Kidney (tissue), 14 donors: ENCODE data around the gene CREB1. TPM values are rescaled to one million over a fixed set of nuclear protein-coding genes. Genes with fewer than 3 reads are reported as not detected.

ENCODE experiments used
- DNase-seq, 5 donors: peaks; one replicate each; pipeline ENCODE4 v3.0.0-alpha.2; 2013 to 2020
- FAIRE-seq: peaks from 2 replicates; lab custom pipeline; 2012; peaks lifted over from hg19 to GRCh38; lab: Jason Lieb, UNC
- H3K27ac ChIP-seq, 2 donors: one replicate each; pipeline ENCODE4 v1.7.0; 2013; ENCODE audit warnings: low read depth in 2 of 2, low read length in 2 of 2, inconsistent platforms in 1 of 2
- H3K27me3 ChIP-seq: one replicate; pipeline ENCODE4 v1.7.1; 2013; ENCODE audit warnings: low read length, inconsistent platforms; ENCODE audit not compliant: control insufficient read depth, insufficient read depth
- H3K36me3 ChIP-seq, 3 donors: one replicate each; pipeline versions ENCODE4 v1.7.0 to v1.7.1; 2013; ENCODE audit warnings: low read length in 3 of 3, control low read depth in 1 of 3, inconsistent platforms in 1 of 3; ENCODE audit not compliant: insufficient read depth in 3 of 3, control insufficient read depth in 2 of 3
- H3K4me1 ChIP-seq, 3 donors: one replicate each; pipeline versions ENCODE4 v1.7.0 to v1.7.1; 2013; ENCODE audit warnings: low read length in 3 of 3, inconsistent platforms in 1 of 3, low read depth in 1 of 3; ENCODE audit not compliant: control insufficient read depth in 2 of 3, insufficient read depth in 2 of 3
- H3K4me3 ChIP-seq, 3 donors: one replicate each; pipeline versions ENCODE4 v1.7.0 to v1.8.1; 2013; ENCODE audit warnings: low read length in 3 of 3, control low read depth in 1 of 3, inconsistent platforms in 1 of 3
- H3K9ac ChIP-seq, 3 donors: one replicate each; pipeline versions ENCODE4 v1.7.0 to v1.7.1; 2013; ENCODE audit warnings: low read length in 3 of 3, control low read depth in 1 of 3, inconsistent platforms in 1 of 3
- H3K9me3 ChIP-seq, 3 donors: one replicate each; pipeline versions ENCODE4 v1.7.0 to v1.7.1; 2013; ENCODE audit warnings: low read length in 3 of 3, control low read depth in 1 of 3, inconsistent platforms in 1 of 3; ENCODE audit not compliant: control insufficient read depth in 2 of 3, insufficient read depth in 1 of 3
- CTCF ChIP-seq: IDR thresholded peaks from 3 replicates; pipeline ENCODE4 v1.5.1; 2012; ENCODE audit warnings: mild to moderate bottlenecking, moderate library complexity, borderline replicate concordance; ENCODE audit not compliant: insufficient read depth; ENCODE audit errors: extremely low read depth
- intact Hi-C: fragments of 100-400 bp; cut with DNase I; formaldehyde crosslinking; loops from one replicate; pipeline ENCODE4 v1.11.1; 2022
- polyA plus RNA-seq: library from polyadenylated mRNA; stranded (reverse); fragments of 350-450 nt; fragmentation: Illumina TruSeq; extraction: RNeasy Lipid Tissue Mini Kit (QIAGEN cat#74804); gene quantifications from one replicate; pipeline ENCODE4 v1.2.3, GENCODE V29; 2014; ENCODE audit warnings: low read depth, low replicate concordance; ENCODE audit not compliant: insufficient read depth
- total RNA-seq: library from RNA; stranded (reverse); fragmentation: NEBNext Ultra II Directional; extraction: Animal tissue kit (Norgen Biotek cat#: 25700); gene quantifications from one replicate; pipeline ENCODE4 v1.2.1, GENCODE V29; 2021
- donor health status: control.
- donor health status: control.
- donor health status: control.
- donor health status: control.
- donor health status: control.
- donor health status: DM: yes; HTN: yes; CAD: no.
- donor health status: Normal renal cell carcinoma (clear cell type).

Gene CREB1
- total and polyA plus RNA-seq, 2 donors from 2014 or later: 8.9 to 63.8 TPM

DNA sequence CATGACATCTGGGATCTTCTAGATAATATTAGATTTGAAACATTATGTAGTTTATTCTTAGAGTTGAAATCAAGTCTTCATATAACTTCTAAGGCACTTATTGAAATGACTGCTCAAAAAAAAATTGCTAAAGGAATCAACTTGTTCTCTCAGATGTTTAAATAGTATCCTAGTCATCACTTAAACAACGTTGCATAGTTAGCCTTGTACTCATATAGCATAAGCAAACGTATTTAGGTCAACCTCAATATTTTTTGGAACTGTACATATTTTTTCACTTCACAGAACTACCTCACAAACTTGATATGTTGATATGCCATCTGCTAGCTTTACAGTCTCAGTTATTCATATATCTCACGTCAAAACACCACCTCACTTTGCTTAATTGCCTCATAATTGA lies 47.1 kb upstream of the CREB1 start:
- intact Hi-C loops: no loop called here
- no peaks in the 10 kb centered on the region for H3K27me3 ChIP-seq
- TF ChIP-seq CTCF: no peak
- FAIRE-seq: no peak
- H3K4me3 ChIP-seq: no peak overlapping the region
- DNase-seq: no peak
- no peaks in the 10 kb centered on the region for H3K4me1 ChIP-seq
- H3K27ac ChIP-seq: no peak overlapping the region
- H3K9ac ChIP-seq: no peak overlapping the region
- H3K9me3 ChIP-seq: no peaks in the 10 kb centered on the region
- H3K36me3 ChIP-seq: no peaks in the 10 kb centered on the region

- no peak overlapping the region for H3K4me3 ChIP-seq
- no peaks in the 10 kb centered on the region for H3K4me1 ChIP-seq
- no peaks in the 10 kb centered on the region for H3K9me3 ChIP-seq
- H3K27me3 ChIP-seq: no peaks in the 10 kb centered on the region
- FAIRE-seq (no peak), DNase-seq (no peak)
- H3K36me3 ChIP-seq: no peaks in the 10 kb centered on the region
- intact Hi-C loops: no loop called here
- no peak overlapping the region for H3K27ac ChIP-seq
- H3K9ac ChIP-seq: no peak overlapping the region
- TF ChIP-seq CTCF: no peak
These were observed 46.7 kb upstream of the CREB1 start for GRCh38 chr2:207483066-207483465.

- Histone ChIP-seq H3K4me1 (no peaks in the 10 kb centered on the region), H3K9me3 (no peaks in the 10 kb centered on the region), H3K9ac (no peak overlapping the region), H3K4me3 (no peak overlapping the region), H3K27ac (no peak overlapping the region), H3K27me3 (no peaks in the 10 kb centered on the region), H3K36me3 (no peaks in the 10 kb centered on the region)
- intact Hi-C loops: no loop called here
- TF ChIP-seq CTCF: no peak
- no peak for FAIRE-seq
- no peak for DNase-seq
These were observed 46.3 kb upstream of the CREB1 start for GRCh38 chr2:207483477-207483876.
